ENCODE data around the gene SNRNP200.

SNRNP200 gene

GRCh38 chr2:96305091-96305978 lies at the start of gene SNRNP200:
SNRNP200 (minus strand) TSS chr2:96305546; CDS start chr2:96305437, 109 bp downstream.
- DNase-seq (ENCODE audit: low spot score), result peak; percentile 87

- no peak for DNase-seq (ENCODE audit: low spot score)
Observed at GRCh38 chr2:96354492-96354891, 49.1 kb upstream of the SNRNP200 start.

- no peak for DNase-seq (ENCODE audit: low spot score)
Observed at GRCh38 chr2:96353606-96354101, 48.3 kb upstream of the SNRNP200 start.

GRCh38 chr2:96353032-96353561 lies 47.8 kb upstream of the SNRNP200 start:
- DNase-seq (ENCODE audit: low spot score), result no peak

- no peak for DNase-seq (ENCODE audit: low spot score)
Observed at GRCh38 chr2:96347395-96347794, 42.0 kb upstream of the SNRNP200 start.

- no peak for DNase-seq (ENCODE audit: low spot score)
Observed at GRCh38 chr2:96345868-96346462, 40.6 kb upstream of the SNRNP200 start.

- DNase-seq (ENCODE audit: low spot score), result peak; percentile 33
Observed at GRCh38 chr2:96345438-96345837, 40.1 kb upstream of the SNRNP200 start.

GRCh38 chr2:96344011-96344410 lies 38.7 kb upstream of the SNRNP200 start:
- peak; percentile 76 for DNase-seq (ENCODE audit: low spot score)

GRCh38 chr2:96342085-96342484 lies 36.7 kb upstream of the SNRNP200 start:
- DNase-seq (ENCODE audit: low spot score), result peak; percentile 60

- no peak for DNase-seq (ENCODE audit: low spot score)
Observed at GRCh38 chr2:96341641-96342040, 36.3 kb upstream of the SNRNP200 start.

- no peak for DNase-seq (ENCODE audit: low spot score)
Observed at GRCh38 chr2:96340493-96341414, 35.4 kb upstream of the SNRNP200 start.

- DNase-seq (ENCODE audit: low spot score), result no peak
Observed at GRCh38 chr2:96336873-96337272, 31.5 kb upstream of the SNRNP200 start.

- no peak for DNase-seq (ENCODE audit: low spot score)
Observed at GRCh38 chr2:96336104-96336775, 30.9 kb upstream of the SNRNP200 start.

GRCh38 chr2:96333708-96334107 lies 28.4 kb upstream of the SNRNP200 start:
- DNase-seq (ENCODE audit: low spot score), result no peak

- DNase-seq (ENCODE audit: low spot score), result no peak
Observed at GRCh38 chr2:96330407-96330806, 25.1 kb upstream of the SNRNP200 start.

- DNase-seq (ENCODE audit: low spot score), result no peak
Observed at GRCh38 chr2:96329874-96330273, 24.5 kb upstream of the SNRNP200 start.

- no peak for DNase-seq (ENCODE audit: low spot score)
Observed at GRCh38 chr2:96329456-96329855, 24.1 kb upstream of the SNRNP200 start.

- no peak for DNase-seq (ENCODE audit: low spot score)
Observed at GRCh38 chr2:96326990-96327820, 21.9 kb upstream of the SNRNP200 start.

GRCh38 chr2:96326564-96326963 lies 21.2 kb upstream of the SNRNP200 start:
- no peak for DNase-seq (ENCODE audit: low spot score)

- peak; percentile 66 for DNase-seq (ENCODE audit: low spot score)
Observed at GRCh38 chr2:96325884-96326255, 20.5 kb upstream of the SNRNP200 start.
